GM18526 (cell line): ENCODE results near the gene GTF3C5.

Experiments used
- POLR2A ChIP-seq: IDR thresholded peaks from 3 replicates; pipeline ENCODE4 v1.6.1; 2011; ENCODE audit not compliant: insufficient read length; ENCODE audit errors: extremely low read depth

Gene GTF3C5

GRCh38 chr9:132993511-132993939 lies 37.3 kb upstream of the GTF3C5 start:
- no peak for TF ChIP-seq POLR2A

GRCh38 chr9:132994410-132995120 lies 36.2 kb upstream of the GTF3C5 start:
- TF ChIP-seq POLR2A = no peak

- TF ChIP-seq POLR2A = no peak
These were observed 35.7 kb upstream of the GTF3C5 start for GRCh38 chr9:132995121-132995420.

GRCh38 chr9:132995879-132996278 lies 34.9 kb upstream of the GTF3C5 start:
- TF ChIP-seq POLR2A = no peak

GRCh38 chr9:132996526-132996925 lies 34.3 kb upstream of the GTF3C5 start:
- TF ChIP-seq POLR2A = no peak

- TF ChIP-seq POLR2A = no peak
These were observed 33.2 kb upstream of the GTF3C5 start for GRCh38 chr9:132997591-132997990.

- TF ChIP-seq POLR2A = no peak
These were observed 31.8 kb upstream of the GTF3C5 start for GRCh38 chr9:132998831-132999635.

- no peak for TF ChIP-seq POLR2A
These were observed 28.4 kb upstream of the GTF3C5 start for GRCh38 chr9:133002147-133003070.

- TF ChIP-seq POLR2A = no peak
These were observed 27.7 kb upstream of the GTF3C5 start for GRCh38 chr9:133003071-133003461.

- no peak for TF ChIP-seq POLR2A
These were observed 27.1 kb upstream of the GTF3C5 start for GRCh38 chr9:133003671-133004090.

GRCh38 chr9:133004091-133004998 lies 26.5 kb upstream of the GTF3C5 start:
- TF ChIP-seq POLR2A = no peak

- no peak for TF ChIP-seq POLR2A
These were observed 25.6 kb upstream of the GTF3C5 start for GRCh38 chr9:133004999-133005760.

- TF ChIP-seq POLR2A = no peak
These were observed 24.8 kb upstream of the GTF3C5 start for GRCh38 chr9:133005957-133006356.
